Activated T-helper 17 cell treated with anti-CD3 and anti-CD28 coated beads, Interleukin-2, amount 50 U/mL, for 72 hours (primary cell): ENCODE data around the gene TCEA3. TPM values are rescaled to one million over a fixed set of nuclear protein-coding genes. Genes with fewer than 3 reads are reported as not detected.
"Not testable (repeated sequence)": the region's sequence is repeated elsewhere in the genome, so short reads cannot be mapped to it uniquely, and the experiment has no call there.

Source experiments
- ATAC-seq: fragments of 150-1000 bp; cut with Tn5 transposase; replicated peaks from 2 replicates; pipeline ENCODE4 v1.10.0; 2021; ENCODE audit warnings: mild to moderate bottlenecking, moderate library complexity
- H3K27ac Mint-ChIP-seq: one replicate; pipeline ENCODE4 v1.8.0; 2022; ENCODE audit warnings: mixed read lengths
- H3K27me3 Mint-ChIP-seq: one replicate; pipeline ENCODE4 v1.8.0; 2022; ENCODE audit warnings: mixed read lengths
- H3K36me3 Mint-ChIP-seq: one replicate; pipeline ENCODE4 v1.8.0; 2022; ENCODE audit warnings: low read depth, mild to moderate bottlenecking, mixed read lengths
- H3K4me1 Mint-ChIP-seq: one replicate; pipeline ENCODE4 v1.8.0; 2022; ENCODE audit warnings: mixed read lengths
- H3K4me3 Mint-ChIP-seq: one replicate; pipeline ENCODE4 v1.8.0; 2022; ENCODE audit warnings: mild to moderate bottlenecking, mixed read lengths
- H3K9me3 Mint-ChIP-seq: one replicate; pipeline ENCODE4 v1.8.0; 2022; ENCODE audit warnings: mixed read lengths
- total RNA-seq, 2 donors: library from RNA; stranded (reverse); gene quantifications; one replicate each; pipeline ENCODE4 v1.2.3, GENCODE V29; 2022

TCEA3 gene
- total RNA-seq, 2 donors from 2014 or later, result 1.3 to 33.2 TPM

DNA sequence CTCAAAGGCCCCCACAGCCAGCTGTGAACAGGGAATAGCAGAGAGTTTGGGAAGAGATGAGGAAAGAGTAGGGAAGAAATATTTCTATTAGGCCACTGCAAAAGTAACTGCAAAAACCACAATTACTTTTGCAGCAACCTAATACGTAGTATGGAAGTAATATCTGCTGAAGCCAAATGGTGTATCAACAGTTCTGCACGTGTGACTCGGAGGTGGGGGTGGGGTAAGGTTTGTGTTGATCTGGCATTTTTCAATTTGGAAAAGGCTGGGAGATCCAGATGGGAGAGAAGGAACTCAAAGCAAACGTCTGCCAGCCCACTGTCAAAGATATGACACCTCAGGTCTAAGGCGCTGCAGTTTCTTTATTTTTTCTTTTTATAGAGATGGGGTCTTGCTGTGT lies 43.8 kb downstream of the TCEA3 start:
- no peaks in the 10 kb centered on the region for H3K4me1 Mint-ChIP-seq
- no peaks in the 10 kb centered on the region for H3K9me3 Mint-ChIP-seq
- no peak overlapping the region for H3K27ac Mint-ChIP-seq
- no peaks in the 10 kb centered on the region for H3K36me3 Mint-ChIP-seq
- no peak for ATAC-seq
- no peak overlapping the region for H3K4me3 Mint-ChIP-seq
- H3K27me3 Mint-ChIP-seq, result no peaks in the 10 kb centered on the region

DNA sequence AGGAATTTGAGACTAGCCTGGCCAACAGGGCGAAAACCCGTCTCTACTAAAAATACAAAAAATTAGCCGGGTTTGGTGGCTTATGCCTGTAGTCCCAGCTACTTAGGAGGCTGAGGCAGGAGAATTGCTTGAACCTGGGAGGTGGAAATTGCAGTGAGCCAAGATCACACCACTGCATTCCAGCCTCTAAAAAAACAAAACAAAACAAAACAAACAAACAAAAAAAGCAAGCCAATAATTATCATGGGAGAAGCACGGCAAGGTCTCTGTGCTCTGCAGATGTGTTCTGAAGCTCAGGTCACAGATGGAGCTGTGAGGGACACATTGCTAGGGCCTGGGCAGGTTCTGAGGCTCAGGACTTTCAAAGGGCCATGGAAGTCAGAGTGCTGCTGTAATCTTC lies 44.3 kb downstream of the TCEA3 start:
- H3K4me3 Mint-ChIP-seq, H3K4me1 Mint-ChIP-seq, ATAC-seq, H3K27ac Mint-ChIP-seq, H3K9me3 Mint-ChIP-seq, H3K27me3 Mint-ChIP-seq, H3K36me3 Mint-ChIP-seq: not testable (repeated sequence)

DNA sequence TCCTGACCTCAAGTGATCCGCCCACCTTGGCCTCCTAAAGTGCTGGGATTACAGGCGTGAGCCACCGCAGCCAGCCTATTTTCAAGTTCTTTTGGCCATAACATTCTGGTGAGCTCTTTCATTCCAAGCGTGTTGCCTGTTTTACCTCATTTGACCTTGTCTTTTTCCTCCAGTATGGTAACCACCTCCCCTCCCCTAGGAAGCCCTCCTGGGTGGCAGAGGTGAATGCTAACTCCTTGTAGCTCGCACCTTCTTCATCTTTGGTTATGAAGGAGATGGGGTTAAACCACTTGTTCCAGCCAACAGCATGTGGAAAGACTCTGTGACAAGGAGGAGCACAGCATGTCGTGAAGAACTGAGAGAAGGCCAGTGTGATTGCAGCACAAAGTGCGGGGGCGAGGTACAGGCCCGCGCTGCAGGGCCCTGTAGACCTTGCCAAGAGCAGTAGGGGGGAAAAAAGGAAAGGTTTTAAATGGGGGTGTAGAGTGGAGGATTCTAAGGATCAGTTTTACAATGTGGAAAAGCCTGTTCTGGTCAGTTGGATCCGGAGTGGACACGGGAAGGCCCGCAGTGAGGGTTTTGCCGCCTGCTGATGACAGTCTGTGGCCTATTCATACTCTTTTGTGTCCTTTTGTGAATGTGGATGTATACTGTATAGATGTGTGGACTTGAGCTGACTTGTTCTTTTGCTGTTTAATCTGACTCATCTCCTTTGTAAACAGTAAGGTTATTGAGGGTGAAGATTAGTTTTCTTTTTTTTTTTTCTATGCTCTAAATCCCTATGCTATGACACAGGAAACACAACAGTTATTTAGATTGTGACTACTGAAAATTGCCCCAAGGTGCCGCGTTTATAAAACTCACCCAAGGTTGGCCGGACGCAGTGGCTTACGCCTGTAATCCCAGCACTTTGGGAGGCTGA lies 47.4 kb downstream of the TCEA3 start:
- ATAC-seq, result no peak
- no peaks in the 10 kb centered on the region for H3K9me3 Mint-ChIP-seq

DNA sequence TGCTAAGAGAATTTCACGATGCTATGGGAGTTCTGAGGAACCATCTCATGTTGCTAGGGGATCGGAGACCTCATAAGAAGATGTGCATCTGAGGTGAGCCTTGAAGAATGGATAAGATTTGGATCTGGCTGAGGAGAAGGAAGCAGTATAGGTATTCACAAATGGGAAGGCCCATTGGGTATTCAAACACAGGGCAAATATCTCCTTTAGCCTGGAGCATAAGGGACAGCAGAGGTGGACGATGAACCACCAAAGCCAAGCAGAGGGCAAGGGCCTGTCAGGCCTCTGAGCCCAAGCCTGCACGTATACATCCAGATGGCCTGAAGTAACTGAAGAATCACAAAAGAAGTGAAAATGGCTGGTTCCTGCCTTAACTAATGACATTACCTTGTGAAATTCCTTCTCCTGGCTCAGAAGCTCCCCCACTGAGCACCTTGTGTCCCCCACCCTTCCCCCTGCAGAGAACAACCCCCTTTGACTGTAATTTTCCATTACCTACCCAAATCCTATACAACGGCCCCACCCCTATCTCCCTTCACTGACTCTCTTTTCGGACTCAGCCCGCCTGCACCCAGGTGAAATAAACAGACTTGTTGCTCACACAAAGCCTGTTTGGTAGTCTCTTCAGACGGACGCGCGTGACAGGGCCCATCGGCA lies 50.3 kb downstream of the TCEA3 start:
- not testable (repeated sequence) for H3K4me3 Mint-ChIP-seq, H3K36me3 Mint-ChIP-seq, H3K27me3 Mint-ChIP-seq, H3K9me3 Mint-ChIP-seq, H3K4me1 Mint-ChIP-seq, ATAC-seq
- peak overlapping the region; percentile 55 for H3K27ac Mint-ChIP-seq

More for the DNA sequence above, 47.4 kb downstream of the TCEA3 start:
- Mint-ChIP-seq H3K27me3 (no peaks in the 10 kb centered on the region), H3K36me3 (no peaks in the 10 kb centered on the region), H3K4me1 (no peaks in the 10 kb centered on the region), H3K27ac (no peak overlapping the region), H3K4me3 (no peak overlapping the region)

DNA sequence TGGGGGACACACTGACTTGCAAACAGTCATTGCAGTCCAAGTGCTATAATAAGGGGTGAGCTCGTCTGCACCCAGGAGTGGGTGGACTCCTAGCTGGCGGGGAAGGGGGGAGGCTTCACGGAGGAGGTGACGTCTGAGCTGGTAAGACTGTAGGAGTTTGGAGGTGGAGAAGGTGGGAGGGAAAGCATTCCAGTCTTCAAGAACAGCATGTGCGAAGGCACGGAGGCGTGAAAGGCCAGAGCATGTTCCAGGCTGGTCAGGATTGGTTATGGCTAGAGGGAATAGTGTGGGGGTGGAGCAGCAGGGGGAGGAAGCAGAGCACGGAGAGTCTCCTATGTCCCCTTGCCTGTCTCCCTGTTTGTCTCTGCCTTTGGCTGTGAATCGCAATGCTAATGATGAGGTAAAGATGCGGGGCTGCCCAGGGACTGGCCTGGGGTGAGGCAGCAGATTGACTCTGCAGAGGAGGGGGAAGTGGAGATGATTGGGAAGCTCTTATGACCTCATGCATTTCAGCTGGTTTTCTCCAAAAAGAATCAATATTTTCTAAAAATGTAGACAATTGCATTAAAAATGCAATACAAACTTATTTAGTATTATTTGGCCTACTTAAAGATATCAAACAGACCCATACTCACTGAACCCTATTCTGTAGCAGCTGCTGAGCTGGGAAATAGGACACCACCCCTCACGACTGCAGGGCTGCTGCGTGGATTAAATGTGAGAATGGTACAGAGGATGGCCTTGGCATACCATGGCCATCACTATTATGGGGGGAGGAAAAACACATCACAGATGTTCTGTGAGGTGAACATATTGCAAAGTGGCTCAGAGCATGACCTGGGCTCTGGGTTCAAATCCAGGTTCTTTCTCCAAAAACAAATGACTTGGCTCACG lies 52.3 kb downstream of the TCEA3 start:
- Mint-ChIP-seq H3K27ac (no peak overlapping the region), H3K27me3 (no peaks in the 10 kb centered on the region), H3K4me1 (peaks cover 9% of the 10 kb centered on the region), H3K36me3 (peaks cover 13% of the 10 kb centered on the region), H3K9me3 (no peaks in the 10 kb centered on the region), H3K4me3 (no peak overlapping the region)
- no peak for ATAC-seq

DNA sequence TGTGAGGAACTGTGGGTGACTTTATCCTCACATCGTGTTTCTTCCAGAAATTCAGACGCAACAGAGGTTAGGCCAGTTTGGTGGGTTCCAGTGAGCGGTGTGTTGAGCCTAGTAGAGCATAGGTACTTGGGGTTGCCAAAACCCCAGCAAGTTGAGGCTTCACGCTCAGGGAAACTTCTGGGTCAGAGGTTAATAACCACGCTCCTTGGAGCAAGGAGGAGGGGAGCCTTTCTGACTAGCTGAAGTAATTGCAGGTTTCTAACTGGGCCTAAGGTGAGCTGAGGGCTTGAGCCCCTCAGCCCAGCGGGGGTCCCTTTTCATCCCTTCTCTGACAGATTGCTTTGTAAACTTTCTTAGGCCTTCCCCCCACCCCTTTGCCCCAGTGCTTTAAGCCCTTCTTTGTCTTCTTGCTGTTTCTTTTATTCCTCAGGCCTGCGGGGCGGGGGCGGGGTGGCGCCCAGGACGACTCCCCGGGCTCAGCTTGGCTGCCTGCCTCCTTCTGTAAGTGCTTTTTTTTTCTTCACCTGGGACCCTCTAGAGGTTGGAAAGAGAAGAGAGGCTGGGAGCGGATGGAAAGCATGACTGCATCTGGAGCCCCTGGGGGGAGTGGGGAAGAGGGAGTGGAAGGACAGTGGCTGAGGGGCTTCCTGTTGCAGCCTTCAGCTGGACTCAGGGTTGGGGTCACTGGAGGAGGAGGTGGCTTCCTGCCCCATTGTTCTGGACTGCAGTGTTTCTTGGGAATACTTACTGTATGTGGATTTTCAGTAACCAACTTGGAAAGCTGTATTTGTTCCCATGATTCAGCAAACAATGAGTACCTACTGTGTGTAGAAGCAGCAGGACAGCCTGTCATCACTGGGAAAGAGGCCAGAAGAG lies 53.6 kb downstream of the TCEA3 start:
- H3K27me3 Mint-ChIP-seq, result no peaks in the 10 kb centered on the region
- peaks cover 16% of the 10 kb centered on the region for H3K4me1 Mint-ChIP-seq
- H3K4me3 Mint-ChIP-seq, result peak overlapping the region; percentile 89
- H3K36me3 Mint-ChIP-seq, result peaks cover 26% of the 10 kb centered on the region
- ATAC-seq, result no peak
- no peak overlapping the region for H3K27ac Mint-ChIP-seq
- no peaks in the 10 kb centered on the region for H3K9me3 Mint-ChIP-seq

DNA sequence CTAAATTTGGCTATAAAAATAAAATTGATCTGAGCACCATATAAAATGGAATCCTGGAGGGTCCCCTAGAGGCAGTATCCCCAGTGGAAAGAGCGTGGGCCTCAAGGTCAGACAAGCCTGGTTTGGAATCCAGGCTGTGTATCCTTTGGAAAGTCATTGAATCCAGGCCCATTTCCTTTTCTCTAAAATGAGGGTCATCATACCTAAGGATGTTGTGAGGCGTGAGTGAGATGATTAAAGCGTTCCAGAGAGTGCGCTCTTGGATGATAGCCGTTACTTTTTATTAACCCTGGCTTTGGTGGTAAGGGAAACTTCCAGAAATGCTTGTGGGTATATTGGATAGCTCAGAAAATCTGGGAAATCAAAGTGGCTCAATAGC lies 54.2 kb downstream of the TCEA3 start:
- peaks cover 16% of the 10 kb centered on the region for H3K4me1 Mint-ChIP-seq
- peaks cover 30% of the 10 kb centered on the region for H3K36me3 Mint-ChIP-seq
- peak overlapping the region; percentile 96 for H3K27ac Mint-ChIP-seq
- ATAC-seq, result no peak
- H3K9me3 Mint-ChIP-seq, result no peaks in the 10 kb centered on the region
- H3K27me3 Mint-ChIP-seq, result no peaks in the 10 kb centered on the region
- H3K4me3 Mint-ChIP-seq, result peak overlapping the region; percentile 89

DNA sequence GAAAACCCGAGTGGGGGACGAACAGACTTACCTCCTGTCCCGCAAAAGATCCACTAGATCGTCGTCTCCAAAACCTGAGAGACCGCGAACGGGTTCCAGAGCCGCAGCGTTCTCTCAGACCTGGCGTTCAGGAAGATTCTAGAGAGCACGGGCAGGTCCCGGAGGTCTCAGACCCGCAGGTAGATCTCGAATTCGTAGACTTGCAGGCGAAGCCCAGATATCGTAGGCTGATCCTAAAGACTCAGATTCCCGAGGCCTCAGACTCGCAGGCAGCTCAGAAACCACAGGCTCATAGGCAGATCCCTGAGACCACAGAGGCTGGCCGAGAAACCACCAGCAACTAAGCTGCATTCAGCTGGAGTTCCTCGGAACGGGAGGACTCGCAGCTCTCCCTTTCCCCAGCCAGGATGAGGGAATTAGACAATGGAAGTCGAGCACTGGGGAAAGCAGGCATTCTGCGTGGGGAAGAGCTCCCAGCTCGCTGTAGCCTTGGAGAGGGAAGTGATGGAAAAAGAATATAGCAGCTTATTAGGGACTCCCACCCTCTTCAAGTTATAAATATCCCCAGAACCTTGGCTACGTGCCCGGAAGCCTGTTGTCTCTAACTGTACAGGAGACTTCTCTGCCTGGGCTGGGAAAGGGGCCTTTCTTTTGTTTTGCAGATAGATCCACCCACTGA lies 55.1 kb downstream of the TCEA3 start, which contains the start of gene ZNF436:
ZNF436 (minus strand) TSS at position 502 of the 679 bp plus-strand sequence. CDS start 1,831 bp downstream, outside the sequence.
- Mint-ChIP-seq H3K9me3 (no peaks in the 10 kb centered on the region), H3K4me3 (peak within 1 kb of the TSS; percentile 89)

DNA sequence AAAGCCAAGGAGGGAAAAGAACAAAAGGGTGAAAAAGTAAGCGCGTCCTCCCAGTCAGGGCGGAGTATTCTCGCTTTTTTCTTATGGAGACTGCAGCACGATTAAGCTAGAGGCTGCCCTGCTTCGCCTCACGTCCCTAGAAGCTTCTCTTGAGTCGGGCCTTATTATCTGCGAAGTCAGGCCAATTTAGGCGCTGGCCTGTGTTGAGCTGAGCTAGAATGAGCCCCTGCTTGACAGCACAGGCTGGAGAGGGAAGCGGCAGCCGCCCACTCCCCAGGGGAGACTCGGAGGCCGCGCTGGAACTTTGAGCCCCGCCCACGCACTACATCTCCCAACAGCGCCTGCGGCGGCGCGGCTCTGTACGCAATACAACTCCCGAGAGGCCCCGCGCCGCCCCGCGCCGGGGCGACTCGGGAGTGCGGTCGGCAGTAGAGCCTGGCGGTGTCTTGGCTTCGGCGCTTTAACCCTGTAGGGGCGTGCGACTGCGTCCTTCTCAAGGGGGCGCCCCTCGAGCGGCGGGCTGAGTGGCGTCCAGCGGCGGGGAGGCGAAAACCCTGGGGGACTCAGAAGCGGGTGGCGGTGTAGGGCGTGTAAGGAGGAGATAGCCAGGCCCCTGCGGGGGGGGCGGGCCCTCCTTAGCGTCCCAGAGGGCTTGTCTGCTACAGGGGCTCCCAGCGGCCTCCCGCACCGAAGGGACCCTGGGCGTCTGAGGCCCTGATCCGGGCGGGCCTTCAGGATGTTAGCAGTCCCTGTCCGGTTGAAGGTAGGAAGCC lies 55.8 kb downstream of the TCEA3 start:
- Mint-ChIP-seq H3K4me1 (peaks cover 16% of the 10 kb centered on the region), H3K9me3 (no peaks in the 10 kb centered on the region), H3K27me3 (no peaks in the 10 kb centered on the region), H3K4me3 (peak overlapping the region; percentile 89), H3K27ac (peak overlapping the region; percentile 96), H3K36me3 (peaks cover 43% of the 10 kb centered on the region)
- peak; percentile 78 for ATAC-seq

More for the DNA sequence above, 55.1 kb downstream of the TCEA3 start, which contains the start of gene ZNF436:
- Mint-ChIP-seq H3K27ac (peak within 1 kb of the TSS; percentile 96), H3K36me3 (peaks cover 36% of the 10 kb centered on the region), H3K27me3 (no peaks in the 10 kb centered on the region), H3K4me1 (peaks cover 16% of the 10 kb centered on the region)
- ATAC-seq, result no peak

DNA sequence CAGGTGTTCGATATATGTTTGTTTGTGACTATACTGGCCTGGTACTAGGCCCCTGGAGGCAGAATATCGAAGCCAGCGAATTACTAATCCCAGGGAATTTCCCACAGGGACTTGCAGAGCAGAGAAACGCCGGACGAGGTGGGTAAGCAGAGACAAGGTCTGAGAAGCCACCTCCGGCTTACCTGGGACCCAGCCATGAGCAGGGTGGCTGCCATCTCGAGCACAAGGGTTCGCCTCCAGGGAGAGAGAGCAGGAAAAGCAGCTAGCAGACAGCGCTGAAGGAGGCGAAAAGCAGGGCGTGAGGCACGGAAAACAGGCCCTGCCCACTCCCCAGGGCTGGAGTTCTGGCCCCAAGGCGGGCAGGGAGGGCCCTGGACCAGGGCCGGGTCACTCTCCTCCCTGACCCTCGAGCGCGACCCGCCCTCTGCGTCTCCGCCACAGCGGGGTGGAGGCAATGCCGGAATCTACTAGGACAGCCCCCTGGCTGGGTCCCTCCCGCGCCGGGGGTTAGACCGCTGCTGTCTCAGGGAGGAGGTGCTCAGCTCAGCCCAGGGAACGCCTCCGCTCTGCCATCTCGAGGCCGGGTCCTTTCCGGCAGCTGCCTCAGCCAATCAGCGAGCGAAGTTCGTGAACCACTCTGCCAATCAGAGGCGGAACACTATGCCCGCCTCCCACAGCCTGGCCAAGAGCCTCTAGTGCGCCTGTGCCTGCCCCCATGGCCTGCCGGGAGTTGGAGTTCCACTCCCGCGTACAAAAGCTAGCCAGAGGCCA lies 56.6 kb downstream of the TCEA3 start:
- peaks cover 51% of the 10 kb centered on the region for H3K36me3 Mint-ChIP-seq
- H3K4me3 Mint-ChIP-seq, result peak overlapping the region; percentile 89
- H3K27ac Mint-ChIP-seq, result peak overlapping the region; percentile 96
- peak; percentile 95 for ATAC-seq
- peaks cover 1% of the 10 kb centered on the region for H3K9me3 Mint-ChIP-seq
- no peaks in the 10 kb centered on the region for H3K27me3 Mint-ChIP-seq
- H3K4me1 Mint-ChIP-seq, result peaks cover 16% of the 10 kb centered on the region

DNA sequence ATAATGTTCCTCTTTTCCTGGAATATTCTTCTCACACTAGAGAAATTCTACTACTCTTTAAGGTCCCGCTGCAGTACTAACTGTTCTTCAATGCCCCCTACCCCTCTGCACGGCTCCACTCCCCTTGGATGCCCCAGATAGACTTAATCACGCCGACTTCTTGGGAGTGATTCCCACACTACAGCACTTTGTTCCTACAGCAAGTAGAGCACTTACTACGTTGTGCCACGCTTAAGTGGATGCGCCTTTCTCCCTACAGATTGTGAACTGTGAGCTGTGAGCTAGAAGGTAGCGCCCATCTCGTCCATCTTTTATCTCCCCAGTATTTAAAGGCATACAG lies 57.1 kb downstream of the TCEA3 start:
- Mint-ChIP-seq H3K36me3 (peaks cover 56% of the 10 kb centered on the region), H3K4me1 (peaks cover 16% of the 10 kb centered on the region), H3K27me3 (no peaks in the 10 kb centered on the region), H3K9me3 (peaks cover 7% of the 10 kb centered on the region), H3K4me3 (peak overlapping the region; percentile 89), H3K27ac (peak overlapping the region; percentile 96)
- ATAC-seq, result no peak

DNA sequence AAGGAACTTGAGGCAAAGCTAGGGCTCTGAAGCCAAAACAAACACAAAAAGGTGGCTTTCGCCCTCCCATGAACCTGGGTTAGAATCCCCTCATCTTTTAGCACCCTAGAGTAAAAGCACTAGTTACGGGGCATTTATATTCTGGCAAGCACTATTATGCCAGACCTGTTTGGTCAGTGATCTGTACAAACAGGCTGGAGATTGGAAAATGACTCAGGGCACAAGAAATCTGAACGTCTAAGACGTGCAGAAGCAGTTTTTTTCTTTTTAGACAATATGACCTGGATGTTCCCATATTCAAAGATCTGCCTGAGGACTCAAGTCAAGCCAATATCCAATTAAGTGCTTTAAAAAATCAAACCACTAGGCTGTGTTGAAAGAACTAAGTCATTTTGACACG lies 58.0 kb downstream of the TCEA3 start:
- Mint-ChIP-seq H3K27ac (no peak overlapping the region), H3K27me3 (no peaks in the 10 kb centered on the region), H3K4me3 (peak overlapping the region; percentile 89), H3K9me3 (peaks cover 12% of the 10 kb centered on the region), H3K4me1 (peaks cover 16% of the 10 kb centered on the region), H3K36me3 (peaks cover 65% of the 10 kb centered on the region)
- no peak for ATAC-seq
